Amniotic epithelial cell (primary cell): ENCODE data around the gene TMEM53.
"Not testable (repeated sequence)": the region's sequence is repeated elsewhere in the genome, so short reads cannot be mapped to it uniquely, and the experiment has no call there.

Source experiments
- DNase-seq: peaks from one replicate; pipeline ENCODE4 v3.0.0-alpha.2; 2010; ENCODE audit warnings: low read depth

TMEM53 gene

DNA sequence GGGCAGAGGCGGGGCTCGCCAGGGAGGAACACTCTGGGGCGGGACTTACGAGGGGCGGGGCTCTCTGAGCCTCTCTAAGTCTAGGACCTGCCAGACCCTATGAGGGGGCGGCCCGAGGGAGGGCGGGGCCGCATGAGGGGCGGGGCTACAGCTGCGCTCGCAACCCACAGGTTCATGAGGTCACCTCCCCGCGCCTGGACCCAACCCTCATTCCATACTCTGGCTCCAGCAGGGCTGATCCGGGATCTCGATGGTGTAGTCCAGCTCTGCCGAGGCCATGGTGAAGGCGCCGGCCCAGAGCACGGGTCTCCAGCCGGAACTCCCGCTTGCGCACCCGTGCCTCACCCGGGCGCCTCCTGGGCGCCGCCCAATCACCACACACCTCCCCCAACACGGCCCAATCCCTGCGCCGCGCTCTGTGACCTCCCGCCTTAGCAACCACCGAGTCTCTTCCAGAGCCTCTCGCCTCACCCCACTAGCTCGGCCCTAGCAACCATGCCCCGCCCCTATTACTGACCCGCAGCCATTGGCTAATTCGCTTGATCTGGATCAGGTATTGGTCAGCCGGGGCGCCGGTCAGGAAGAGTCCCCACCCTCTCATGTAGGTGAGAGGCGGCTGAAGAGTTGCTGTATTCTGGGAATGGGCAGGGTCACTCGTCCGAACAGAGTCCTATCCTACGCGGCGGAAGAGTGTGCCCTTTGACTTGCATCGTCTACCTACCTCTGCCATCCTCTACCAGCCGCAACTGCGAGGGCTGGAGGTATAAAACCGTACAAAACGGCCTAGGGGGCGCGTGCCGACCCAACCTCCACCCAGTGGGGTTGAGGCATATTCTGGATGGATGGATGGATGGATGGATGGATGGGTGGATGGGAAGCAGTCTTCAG is at the start of gene TMEM53, which contains the start of gene ARMH1:
Gene TMEM53, minus strand, starts transcription at position 369 of the 888 bp plus-strand sequence. Its CDS starts 90 bp downstream, at position 279.
Gene ARMH1, plus strand, starts transcription at position 602 of the 888 bp plus-strand sequence. CDS start 14,984 bp downstream, outside the sequence.
- peak; percentile 99 for DNase-seq

DNA sequence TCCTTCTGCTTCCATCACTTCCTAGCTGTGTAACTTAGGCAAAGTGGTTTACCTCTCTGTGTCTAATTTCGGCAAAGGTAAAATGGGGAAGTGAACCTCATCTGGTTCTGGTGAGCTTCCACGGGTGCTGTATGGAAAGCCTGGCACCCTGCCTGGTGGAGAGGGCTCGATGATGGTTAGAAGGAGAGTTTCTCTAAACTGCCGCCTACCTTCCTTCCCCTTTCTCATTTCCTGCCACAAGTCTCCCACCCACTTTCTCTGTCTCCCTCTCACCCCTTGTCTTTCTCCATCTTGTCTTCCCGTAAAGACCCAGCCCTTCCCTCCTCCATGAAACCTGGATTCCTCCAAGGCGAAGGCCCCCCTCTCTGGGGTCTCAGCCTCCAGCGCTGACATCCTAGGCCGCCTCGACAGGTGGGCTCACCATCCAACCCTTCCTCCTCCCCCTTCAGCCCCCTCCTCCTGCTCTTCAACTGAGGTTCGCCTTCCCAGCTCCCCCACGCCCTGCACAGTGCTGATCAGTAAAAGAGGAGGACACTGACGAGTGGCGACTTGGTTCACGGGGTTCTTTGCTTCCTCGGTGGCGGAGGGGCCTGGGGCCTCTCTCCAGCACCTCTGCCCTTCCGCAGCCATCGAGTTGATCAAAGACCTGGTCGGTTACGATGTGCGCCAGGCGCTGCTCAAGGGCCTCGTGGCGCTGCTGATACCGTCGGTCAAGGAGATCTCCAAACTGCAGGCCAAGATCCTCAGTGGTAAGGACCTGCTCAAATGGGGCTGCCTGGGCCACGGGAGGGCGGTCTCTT is 49.4 kb upstream of the TMEM53 start:
- DNase-seq = no peak

DNA sequence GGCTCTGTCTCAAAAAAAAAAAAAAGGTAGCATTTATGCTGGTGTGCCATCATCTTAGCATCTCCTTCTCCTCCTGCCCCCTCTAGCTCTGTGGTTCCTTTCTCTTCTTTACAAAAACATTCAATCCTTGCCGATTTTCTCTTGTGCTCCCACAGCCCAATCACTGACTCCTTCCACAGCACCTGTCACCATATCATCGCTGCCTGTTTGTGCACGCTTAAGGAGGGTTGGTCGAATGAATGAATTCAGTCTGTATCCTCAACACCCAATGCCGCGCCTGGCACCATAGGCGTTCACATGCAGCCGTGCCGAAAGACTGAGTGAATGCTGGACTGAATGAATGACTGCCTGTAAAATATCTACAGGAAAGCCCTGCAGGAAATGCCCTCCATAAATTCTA is 48.8 kb upstream of the TMEM53 start:
- no peak for DNase-seq

DNA sequence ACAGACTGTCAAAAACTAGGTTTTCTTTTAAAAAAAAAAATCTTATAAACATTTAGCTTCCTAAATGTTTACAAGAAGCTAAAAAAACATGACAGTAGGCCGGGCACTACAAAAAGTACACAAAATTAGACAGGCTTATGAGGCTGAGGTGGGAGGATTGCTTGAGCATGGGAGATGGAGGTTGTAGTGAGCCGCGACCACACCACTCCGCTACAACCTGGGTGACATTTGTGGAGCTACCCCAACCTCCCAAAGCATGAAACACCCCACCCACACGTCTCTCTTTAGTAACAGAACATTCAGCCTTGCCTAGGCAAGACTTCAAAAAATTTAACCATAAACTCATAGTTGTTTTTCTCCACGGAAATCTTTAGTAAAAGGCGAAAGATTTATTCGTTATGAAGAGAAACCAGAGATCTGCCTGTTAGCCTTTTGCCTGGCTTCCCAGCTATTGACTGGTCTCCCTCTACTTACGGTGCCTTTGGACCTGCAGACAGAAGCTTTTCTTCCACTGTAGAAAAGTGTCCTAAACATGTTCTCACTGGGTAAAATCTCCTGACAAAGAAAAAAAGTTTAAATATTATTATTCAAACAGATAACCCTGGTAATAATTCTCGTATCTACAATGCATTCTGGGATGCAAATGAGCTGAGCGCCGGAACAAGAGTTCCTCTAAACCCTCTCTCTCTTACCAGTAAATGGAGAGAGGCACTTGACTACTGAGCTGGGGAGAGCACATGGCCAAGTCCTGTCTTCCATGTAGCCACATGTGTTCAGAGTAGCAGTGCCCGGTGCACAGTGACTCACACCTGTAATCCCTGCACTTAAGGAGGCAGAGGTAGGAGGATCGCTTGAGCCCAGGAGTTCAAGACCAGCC is 47.4 kb upstream of the TMEM53 start:
- DNase-seq = peak; percentile 100

DNA sequence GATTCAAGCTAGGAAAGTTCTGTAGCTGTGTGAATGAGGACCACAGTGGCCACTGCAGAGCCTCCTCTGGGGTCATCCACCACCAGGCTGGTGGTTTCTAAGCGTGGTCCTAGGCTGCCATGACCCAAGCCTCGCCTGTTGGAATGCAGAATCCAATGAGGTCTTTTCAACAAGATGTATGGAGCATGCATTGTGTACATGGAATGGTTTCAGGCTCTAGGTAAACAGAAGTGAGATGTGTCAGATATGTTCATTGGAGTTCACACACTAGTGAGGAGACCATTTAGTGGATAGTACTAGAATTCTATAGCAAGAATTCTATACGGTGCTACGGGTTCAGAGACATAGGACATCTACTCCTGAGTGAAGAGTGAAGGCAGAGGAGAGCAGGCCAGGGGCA is 46.0 kb upstream of the TMEM53 start:
- no peak for DNase-seq

DNA sequence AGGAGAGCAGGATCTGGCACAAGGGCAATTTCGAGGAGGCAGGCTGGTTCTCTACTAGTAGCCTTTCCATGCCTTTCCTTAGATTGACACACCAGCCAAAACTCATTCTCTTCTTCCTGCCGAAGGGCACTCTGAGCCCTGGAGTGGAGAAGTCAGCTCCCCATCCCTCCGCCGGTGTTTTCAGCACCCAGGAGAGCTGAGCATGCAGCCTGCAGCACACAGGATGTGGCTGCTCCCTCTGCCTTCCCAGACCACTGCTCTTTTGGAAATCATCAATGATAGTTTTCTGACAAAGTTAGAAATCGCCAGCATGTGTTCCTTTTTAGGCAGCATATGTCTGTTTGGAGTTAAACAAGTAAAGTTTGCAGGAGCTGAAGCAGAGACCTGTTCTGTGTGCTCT is 45.0 kb upstream of the TMEM53 start:
- DNase-seq = no peak

DNA sequence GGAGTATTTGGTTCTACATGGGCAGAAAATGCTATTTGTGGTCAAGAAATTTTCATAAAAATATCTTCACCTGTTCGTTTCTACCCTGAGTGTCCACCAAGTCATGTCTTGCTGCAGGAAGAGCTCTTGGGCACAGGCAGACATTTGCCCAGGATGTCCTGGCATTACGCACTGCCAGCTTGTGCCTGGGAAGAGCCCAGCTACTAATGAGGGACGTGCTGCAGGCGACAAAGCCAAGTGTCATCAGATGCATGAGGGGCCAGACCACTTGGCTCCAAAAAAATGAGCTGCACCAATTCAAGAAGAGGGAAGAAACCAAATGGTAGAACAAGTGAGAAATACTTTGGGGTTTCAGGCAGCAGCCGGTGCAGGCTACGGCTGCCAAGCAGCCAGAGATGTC is 43.8 kb upstream of the TMEM53 start:
- no peak for DNase-seq

DNA sequence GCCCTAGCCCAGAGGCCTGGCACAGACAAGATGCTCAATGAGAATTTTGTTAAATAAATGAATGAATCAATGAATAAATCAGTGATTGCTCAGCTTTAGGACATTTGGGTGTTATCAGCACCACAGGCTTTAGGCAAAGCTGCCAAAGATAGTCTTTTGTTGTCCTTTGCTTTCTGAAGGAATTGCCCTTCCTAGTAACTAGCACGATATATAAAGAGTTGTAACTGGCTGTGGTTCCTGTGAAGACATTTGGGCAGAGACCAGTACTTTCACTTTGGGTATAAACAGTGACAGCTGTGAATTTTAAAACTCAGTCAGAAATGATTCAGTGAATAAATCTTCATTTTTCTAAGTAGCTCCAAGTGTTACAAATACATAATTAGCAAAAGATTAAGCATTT is 43.4 kb upstream of the TMEM53 start:
- no peak for DNase-seq

DNA sequence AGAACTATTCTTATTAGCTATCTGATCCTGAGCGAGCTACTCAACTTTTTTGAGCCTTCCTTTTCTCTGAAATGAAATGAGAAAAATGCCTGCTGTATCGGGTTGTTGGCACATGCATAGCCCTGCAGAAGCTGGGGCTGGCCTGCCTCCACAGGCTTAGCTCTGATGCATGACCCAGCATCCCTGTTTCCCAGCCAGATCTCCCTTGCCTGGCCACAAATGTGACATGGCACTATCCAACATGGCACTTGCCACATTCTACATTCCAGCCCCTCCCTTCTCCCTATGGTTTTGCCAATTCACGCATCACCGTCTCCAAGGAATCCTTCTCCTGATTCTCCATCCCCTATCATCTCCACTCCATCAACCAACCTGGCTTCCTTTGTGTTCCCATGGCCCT is 42.9 kb upstream of the TMEM53 start:
- no peak for DNase-seq

DNA sequence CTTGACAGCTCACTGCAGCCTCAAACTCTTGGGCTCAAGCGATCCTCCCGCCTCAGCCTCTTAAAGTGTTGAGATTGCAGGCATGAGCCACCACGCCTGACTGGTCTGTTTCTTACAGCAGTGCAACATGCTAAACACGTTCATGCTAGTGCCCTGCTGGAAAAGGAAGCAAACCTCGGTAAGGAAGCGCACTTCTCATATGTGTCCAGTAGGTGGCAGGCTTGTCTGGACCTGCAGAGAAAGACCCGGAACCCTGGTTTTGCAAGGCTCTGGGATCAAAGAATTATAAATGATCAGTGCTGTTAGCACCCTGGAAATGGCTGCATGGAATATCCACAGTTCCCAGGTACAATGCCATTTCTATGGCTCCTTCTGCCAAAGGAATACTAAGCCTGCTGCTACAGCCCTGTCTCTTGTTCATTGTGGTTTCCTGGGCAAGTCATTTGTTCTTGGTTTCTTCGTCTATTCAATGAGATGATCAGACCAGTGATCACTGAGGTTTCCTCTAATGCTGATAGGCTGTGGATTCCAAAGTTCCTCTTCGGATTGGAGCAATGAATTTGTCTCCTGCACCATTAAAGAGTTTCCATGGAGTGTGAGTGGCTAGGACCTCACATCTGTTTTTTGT is 40.8 kb upstream of the TMEM53 start:
- DNase-seq = peak; percentile 72

DNA sequence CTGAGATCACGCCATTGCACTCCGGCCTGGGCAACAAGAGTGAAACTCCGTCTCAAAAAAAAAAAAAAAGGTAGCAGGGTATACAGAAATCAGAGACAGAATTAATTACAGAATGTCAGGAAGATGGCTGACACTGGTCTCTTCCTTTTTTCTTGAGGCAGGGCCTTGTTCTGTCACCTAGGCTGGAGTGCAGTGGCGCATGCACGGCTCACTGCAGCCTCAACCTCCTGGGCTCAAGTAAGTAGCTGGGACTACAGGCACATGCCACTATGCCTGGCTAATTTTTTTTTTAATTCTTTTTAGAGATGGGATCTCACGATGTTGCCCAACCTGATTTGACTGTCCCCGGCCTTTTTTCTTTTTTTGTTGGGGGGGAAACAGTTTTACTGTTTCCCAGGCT is 40.3 kb upstream of the TMEM53 start:
- DNase-seq = no peak

DNA sequence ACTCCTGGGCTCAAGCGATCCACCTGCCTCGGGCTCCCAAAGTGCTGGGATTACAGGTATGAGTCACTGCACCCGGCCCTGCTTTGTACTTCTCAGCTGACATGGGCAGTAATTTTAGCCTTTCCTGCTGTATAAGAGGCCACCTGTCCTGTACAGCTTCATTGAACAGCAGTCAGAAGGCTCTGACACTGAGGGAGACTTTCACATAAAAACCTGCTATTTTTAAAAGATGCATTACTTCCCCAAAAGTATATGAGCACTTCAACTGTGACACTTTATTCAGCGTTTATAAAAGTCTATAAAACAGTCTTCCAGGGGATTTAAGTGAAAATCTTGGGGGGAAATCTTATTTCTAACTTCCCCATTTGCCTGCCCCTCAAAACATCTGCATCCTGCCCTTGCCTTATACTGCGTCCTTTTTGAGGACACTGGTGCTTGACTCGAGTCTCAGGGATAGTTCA is 39.1 kb upstream of the TMEM53 start:
- no peak for DNase-seq

DNA sequence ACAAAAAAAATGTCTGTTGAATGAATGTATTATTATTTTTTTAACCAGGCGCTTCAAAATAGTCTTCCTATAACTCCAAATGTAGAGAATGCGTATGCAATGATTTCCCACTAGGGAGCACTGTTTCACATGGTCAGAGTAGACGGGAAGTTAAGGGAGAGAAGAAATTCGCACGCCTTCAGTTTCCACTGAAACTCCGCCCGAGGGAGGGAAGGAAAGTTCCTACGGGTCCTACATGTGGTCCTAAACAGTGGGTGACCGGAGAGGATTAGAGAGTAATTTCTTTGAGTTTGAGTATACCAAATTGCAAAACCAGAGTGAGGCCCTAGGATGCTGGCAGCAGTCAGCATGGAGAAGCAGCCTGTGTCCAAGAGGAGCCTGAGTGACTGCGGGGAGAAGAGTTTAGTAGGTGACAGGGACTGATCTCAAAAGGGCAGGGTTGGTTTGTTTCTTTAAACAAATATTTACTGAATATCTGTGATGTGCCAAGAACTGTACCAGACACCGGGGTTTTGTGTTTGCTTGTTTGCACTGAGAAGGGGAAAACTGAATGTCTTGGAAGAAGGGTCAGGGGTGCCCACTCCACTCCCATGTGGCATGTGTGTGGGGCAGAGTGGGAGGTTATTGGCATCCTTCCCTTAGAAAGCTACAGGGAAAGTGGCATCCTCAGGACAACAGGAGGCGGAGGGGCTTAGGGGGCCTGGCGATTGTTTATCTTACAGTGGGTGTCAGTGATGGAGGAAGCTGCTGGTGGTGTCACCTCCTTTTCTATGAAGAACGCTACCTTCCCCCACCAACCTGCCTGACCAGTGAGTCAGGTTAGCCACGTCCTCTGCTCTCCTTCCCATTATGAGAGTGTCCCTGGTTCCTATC is 33.9 kb upstream of the TMEM53 start:
- peak; percentile 66 for DNase-seq

DNA sequence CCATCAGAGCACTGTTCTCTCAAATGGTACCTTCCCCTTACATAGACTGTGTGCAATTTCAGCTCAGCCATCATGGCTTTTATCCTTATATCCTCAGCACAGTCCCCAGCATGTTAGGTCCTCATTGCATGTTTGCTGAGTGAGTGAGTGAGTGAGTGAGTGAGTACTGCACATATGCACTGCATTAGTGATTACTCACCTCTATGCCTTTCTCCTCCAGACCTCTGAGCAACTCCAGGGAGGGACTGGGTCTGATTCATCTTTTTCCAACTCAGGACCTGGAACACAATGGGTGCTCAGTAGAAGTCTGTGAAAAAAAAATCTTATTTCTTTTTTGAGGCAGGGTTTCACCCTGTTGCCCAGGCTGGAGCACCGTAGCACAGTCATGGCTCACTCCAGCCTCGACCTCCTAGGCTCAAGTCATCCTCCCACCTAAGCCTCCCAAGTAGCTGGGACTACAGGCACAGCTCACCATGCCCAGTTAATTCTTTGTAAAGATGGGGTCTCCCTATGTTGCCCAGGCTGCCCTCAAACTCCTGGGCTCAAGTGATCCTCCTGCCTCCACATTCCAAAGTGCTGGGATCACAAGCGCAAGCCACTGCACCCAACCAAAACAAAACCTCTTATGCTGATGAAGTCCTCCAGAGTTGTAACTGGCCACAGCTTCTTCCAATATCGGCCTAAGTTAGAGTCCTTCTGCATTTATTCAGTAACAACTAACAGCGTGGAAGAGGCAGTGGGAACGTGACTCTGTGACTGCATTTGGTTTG is 33.0 kb upstream of the TMEM53 start:
- DNase-seq = peak; percentile 94

DNA sequence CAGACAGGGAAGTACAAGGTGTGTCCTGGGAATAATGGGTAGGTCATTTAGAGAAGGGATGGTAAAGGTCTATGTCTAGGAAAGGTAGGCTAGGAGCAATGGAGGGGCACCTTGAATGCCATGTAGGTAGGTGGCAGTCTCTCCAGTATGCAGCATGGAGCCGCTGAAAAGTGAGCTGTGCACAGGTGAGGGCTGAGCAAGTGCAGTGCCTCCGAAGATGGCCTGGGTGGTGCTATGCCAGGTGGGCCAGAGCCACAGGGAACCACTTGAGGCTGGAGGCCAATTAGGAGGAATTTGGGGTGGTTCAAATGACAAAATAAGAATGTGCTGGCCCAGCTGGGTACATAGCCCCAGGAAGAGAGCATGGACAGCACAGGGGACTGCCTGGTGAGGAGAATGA is 31.7 kb upstream of the TMEM53 start:
- no peak for DNase-seq

DNA sequence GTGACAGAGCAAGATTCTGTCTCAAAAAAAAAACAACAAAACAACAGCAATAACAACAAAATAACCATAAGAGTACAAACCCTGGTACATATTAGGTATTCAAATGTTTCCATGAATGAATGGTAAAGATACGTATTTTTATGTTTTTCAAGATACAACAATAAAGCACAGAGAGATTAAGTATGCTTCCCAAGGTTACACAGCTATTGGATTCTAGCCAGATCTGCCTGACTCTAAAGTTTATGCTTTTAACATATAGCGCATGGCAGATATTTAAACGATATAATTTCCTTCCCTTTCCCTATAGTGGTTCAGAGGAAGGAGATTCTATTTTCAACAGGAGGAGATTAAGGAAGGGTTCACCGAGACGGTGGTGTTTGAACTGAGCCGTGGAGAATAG is 31.2 kb upstream of the TMEM53 start:
- DNase-seq = no peak

DNA sequence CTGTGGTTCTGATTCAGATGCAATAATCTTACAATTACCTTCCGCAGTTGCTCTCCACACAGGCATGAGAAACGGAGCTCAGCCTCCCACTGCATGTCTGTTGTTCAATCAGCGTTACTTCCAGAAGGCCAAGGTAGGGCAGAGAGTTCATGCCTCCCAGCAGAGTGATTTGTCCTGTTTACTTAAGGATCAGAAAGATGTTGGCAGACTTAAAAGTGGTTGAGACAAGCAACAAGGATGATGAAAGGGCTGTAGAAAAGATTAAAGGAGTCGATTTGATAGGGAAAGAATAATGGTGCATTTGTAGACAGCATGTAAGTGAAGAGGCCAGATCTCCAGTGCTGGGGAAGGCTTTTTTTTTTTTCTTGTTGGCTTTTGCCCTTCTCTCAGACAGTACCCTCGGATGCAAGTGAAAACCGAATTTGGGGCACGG is 26.9 kb upstream of the TMEM53 start:
- peak; percentile 86 for DNase-seq

DNA sequence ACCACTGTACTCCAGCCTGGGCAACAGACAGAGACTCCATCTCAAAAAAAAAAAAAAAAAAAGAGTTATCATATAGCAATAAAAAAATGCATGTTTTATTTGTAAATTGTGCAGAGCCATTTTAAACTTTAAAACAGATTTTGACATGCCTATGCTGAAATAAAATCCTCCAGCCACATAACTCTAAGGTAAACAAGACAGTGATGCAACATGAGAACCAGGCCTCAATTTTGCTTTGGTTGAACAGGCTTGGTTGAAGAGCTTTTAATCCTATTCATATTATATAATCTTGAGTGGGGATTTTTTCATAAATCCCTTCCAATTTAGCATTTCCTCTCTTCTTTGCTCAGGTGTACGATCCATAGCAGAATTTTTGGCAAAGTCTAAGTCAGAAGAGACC is 26.3 kb upstream of the TMEM53 start:
- peak; percentile 46 for DNase-seq

DNA sequence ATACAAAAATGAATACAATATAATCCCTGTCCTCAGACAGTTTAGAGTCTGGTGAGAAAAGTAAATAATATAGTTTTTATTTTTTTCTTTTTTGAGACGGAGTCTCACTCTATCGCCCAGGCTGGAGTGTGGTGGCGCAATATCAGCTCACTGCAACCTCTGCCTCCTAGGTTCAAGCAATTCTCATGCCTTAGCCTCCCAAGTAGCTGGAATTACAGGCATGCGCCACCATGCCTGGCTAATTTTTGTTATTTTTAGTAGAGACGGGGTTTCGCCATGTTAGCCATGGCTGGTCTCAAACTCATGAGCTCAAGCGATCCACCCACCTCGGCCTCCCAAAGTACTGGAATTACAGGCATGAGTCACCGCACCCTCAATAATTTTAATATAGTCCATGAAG is 25.1 kb upstream of the TMEM53 start:
- not testable (repeated sequence) for DNase-seq

DNA sequence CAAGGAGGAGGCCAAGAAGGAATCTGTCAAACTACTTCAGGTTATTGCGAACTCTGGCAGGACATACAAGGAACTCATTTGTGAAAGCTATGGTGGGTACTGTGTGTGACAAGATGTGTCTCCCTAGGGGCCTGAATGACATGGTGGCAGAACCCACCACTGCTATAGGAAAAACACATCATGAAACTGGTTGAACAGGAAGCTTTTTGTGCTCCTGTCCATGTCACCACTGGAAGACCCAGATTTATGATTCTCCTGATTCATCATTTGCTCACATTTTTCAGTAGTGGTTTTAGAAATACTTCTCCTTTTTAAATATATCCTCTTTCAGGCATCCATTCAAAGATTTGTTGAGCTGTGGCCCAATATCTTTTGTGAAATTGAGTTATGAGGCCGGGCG is 23.9 kb upstream of the TMEM53 start:
- DNase-seq = no peak
